HL-60/S4 treated with retinoic acid at 250 ng/mL for 4 days and 3 days (cell line): ENCODE data around the gene TOLLIP.
"Not testable (repeated sequence)": the region's sequence is repeated elsewhere in the genome, so short reads cannot be mapped to it uniquely, and the experiment has no call there.

Experiments
- in situ Hi-C: fragments of 300-500 bp; cut with MboI; formaldehyde crosslinking; loops from 2 replicates; pipeline ENCODE4 v1.7.0; 2022; ENCODE audit warnings: low sequenced_read_pairs

TOLLIP gene

DNA sequence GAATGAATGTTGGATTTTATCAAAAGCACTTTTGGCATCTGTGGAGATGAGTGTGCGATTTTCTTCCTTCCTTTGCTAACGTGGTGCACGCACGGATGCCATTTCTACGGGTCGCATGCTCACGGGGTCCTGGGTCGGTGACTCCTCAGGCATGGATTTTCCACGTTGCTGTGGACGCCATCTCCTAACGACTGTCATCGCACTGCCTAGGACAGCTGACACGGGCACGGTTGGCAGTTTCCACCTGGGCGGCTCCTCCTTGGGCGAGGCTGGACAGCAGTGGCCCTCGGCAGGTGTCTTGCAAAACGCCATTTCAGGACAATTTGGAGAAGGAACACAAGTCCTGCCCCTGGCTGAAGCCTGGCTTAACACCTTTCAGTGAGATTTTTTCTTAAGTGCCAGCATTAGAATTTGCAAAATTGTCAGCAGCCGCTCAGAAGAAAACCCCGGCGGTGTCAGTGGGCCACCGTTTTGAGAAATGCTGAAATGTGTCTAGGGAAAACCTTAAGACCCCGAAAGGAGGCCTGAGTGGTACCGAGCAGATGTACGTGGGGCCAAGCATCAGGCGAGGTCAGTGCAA is 34.7 kb upstream of the TOLLIP start:
- in situ Hi-C loops = no loop called here

DNA sequence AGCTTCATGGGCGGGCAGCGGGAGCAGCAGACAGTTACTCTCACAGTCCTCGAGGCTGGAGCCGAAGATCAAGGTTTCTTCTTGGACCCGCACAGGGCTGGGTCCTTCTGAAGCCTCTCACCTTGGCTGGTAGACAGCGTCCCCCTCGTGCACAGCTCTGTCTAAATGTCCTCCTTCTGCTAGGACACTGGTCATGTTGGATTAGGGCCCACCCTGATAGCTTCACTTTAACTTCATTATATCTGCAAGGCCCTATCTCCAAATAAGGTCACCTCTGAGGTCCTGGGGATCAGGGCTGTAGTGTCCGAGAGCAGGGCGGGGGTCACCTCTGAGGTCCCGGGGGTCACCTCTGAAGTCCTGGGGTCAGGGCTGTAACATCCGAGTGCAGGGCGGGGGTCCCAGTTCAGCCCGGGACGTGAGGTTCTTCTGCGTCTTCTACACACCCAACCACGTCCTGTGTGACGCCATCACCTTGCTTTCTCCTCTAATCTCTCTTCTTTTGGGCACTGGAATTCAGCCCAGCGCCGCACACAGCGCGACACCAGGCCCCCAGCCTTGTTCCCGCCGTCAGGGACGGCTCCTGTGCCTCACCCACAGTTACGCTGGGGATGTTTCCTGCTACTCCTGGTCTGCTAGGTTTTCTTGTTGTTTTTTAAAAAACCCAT is 34.1 kb upstream of the TOLLIP start:
- in situ Hi-C loops = no loop called here

DNA sequence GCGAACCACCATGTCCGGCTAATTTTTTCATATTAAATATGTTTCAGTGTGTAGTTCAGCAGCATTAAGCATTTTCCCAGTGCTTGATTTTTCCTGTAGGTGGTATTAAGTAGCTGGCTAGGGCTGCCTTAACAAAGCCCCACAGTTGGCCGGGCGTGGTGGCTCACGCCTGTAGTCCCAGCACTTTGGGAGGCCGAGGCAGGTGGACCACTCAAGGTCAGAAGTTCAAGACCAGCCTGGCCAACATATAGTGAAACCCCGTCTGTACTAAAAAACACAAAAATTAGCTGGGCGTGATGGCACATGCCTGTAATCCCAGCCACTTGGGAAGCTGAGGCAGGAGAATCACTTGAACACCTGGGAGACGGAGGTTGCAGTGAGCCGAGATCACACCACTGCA is 33.5 kb upstream of the TOLLIP start:
- in situ Hi-C loops = no loop called here

DNA sequence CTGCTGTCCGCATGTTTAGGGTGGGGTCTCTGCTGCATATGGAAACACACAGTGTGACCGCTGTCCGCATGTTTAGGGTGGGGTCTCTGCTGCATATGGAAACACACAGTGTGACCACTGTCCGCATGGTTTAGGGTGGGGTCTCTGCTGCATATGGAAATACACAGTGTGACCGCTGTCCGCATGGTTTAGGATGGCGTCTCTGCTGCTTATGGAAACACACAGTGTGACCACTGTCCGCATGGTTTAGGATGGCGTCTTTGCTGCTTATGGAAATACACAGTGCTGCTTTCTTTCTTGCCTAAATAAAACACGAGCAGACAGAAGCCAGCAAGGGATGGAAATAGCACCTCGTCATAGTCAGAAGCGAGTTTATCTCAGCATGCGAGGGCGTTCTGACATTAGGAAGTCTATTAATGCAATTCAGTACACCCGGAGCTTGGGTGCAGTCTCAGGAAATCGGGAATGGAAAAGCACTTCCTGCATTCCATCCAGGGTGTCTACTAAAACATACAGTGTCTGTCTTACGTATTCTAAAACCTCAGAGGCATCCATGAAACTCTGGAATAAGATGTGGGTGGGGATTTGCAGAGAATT is 32.6 kb upstream of the TOLLIP start:
- in situ Hi-C loops = no loop called here

DNA sequence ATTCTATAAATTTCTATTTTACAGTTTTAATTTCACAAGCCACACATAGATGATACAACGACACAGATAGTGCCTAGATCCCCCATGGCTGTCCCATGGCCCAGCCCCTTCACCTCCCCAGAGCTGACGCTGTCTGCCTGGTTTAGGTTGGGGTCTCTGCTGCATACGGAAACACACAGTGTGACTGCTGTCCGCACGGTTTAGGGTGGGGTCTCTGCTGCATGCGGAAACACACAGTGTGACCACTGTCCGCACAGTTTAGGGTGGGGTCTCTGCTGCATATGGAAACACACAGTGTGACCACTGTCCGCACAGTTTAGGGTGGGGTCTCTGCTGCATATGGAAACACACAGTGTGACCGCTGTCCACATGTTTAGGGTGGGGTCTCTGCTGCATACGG is 31.8 kb upstream of the TOLLIP start:
- in situ Hi-C loops = not testable (repeated sequence)

DNA sequence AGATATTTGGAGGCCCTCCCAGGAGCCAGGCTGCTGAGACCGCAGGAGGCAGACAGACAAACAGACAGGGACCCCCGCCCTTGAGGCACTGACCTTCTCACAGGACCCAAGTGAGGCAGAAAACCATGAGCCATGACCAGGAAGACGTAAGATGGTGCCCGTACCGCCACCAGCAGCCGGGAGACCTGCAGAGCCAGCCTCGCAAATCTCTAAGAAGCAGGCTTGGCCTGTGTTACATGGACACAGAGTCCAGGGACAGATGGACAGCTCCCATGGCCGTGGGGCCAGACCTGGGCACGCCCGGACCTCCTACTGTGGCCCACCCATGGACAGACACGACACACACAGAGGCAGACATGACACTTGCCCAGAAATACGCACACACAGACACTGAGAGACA is 30.7 kb upstream of the TOLLIP start:
- in situ Hi-C loops = no loop called here

DNA sequence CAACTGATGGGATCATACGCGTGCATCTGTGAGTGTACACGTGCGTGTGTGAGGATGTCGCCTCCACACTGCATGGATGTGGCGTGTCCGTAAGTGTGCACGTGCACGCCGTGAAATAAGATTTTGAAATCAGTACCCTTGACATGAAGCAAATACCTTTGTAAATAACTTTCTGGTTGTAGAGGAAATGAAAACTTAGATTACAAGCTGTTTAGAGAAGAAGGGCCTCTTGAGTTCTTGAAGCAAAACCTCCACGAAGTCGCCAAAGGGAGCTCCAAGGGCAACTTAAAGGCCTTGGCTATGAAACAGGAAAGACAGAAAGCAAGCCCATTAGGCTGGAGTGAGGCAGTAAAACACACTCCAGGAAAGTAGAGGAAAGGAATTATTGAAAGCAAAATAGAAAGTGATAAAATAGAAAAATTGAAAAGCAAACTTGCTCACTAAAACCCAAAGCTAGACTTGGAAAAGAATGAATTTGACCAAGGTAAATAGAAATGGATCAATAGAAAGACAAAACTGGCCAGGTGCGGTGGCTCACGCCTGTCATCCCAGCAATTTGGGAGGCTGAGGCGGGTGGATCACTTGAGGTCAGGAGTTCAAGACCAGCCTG is 29.7 kb upstream of the TOLLIP start:
- in situ Hi-C loops = no loop called here

DNA sequence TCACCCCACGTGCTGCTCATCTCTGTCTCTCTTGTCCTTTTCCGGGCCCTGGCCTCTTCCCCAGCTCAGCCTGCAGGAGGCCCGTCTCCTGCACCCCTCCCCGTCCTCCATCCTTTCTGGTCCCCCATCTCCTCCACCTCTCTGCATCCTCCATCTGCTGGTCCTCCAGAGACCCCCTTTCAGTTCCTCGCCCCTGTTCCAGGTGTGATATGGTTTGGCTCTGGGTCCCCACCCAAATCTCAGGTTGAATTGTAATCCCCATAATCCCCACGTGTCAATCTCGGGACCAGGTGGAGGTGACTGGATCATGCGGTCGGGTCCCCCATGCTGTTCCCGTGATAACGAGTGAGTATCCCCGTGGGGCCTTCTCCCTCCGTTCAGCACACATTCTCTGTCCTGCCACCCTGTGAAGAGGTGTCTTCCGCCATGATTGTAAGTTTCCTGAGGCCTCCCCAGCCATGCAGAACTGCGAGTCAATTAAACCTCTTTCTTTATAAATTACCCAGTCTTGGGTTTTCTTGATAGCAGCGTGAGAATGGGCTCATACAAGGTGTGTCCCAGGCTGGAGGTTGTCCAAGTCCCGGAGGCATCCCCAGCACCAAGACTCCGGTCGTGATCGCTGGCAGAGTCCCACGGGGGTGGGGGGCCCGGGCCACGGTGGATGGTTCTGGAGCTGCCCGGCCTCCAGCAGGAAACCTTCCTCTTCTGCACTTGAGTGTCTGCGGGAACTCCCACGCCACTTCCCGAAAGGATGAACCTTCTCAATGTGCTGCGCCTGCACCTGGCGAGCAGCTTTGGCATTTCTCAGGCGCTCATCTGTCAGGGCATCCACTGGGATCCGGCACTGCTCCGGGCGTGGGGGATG is 29.0 kb upstream of the TOLLIP start:
- in situ Hi-C loops = no loop called here

DNA sequence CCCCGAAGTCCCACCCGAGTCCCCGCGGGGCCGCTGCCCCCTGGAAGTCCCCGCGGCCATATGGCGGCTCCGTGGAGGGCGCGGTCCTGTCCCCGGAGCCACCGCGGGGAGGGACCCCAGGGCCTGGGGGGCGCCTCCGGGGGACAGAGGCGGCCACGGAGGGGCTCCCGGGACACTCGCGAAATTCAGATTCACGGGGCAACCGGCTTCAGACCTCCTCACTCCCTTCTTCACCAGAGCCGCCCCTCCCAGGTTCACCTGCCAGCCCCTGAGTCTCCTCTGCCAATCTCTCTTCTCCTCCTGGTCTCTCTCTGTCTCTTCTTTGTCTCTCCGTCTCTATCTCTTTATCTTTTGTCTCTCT is 28.2 kb upstream of the TOLLIP start:
- in situ Hi-C loops = no loop called here

DNA sequence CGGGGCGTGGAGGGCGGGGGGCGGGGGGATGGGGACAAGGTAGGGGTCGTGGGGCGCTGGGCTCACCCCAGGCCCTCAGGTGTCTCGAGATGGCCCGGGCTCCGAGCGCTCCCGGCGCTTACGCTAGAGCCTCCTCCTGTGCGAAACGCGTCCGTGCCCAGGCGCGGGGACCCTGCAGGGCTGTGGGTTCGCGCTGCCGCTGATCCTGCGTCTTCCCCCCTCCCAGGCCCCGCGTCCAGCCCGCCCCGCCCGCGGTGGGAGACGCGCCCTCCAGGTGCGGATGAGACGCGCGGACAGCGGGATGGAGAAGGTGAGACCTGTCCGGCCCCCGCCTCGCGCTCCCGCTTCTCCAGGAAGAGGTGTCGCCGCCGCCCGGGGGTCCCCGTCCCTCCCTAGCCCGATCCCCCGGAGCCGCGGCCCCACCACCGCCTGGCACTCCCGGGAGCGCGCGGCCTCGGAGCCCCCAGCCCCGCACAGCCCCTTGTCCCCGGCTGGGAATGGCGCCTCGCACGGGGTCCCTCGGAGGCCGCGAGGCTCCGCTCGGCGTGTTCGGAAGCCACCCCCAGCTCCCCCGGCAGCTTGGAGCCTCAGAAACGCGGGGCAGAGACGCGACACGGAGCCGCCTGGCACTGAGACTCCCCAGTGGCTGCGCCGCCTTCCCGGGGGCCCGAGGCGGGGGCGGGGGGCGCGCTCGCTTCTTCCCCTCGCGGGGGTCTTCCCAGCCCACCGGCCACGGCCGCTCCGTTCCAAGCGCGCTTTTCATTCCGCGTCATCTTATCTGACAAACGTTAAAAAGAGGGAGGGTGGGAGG is 27.6 kb upstream of the TOLLIP start:
- in situ Hi-C loops = no loop called here

DNA sequence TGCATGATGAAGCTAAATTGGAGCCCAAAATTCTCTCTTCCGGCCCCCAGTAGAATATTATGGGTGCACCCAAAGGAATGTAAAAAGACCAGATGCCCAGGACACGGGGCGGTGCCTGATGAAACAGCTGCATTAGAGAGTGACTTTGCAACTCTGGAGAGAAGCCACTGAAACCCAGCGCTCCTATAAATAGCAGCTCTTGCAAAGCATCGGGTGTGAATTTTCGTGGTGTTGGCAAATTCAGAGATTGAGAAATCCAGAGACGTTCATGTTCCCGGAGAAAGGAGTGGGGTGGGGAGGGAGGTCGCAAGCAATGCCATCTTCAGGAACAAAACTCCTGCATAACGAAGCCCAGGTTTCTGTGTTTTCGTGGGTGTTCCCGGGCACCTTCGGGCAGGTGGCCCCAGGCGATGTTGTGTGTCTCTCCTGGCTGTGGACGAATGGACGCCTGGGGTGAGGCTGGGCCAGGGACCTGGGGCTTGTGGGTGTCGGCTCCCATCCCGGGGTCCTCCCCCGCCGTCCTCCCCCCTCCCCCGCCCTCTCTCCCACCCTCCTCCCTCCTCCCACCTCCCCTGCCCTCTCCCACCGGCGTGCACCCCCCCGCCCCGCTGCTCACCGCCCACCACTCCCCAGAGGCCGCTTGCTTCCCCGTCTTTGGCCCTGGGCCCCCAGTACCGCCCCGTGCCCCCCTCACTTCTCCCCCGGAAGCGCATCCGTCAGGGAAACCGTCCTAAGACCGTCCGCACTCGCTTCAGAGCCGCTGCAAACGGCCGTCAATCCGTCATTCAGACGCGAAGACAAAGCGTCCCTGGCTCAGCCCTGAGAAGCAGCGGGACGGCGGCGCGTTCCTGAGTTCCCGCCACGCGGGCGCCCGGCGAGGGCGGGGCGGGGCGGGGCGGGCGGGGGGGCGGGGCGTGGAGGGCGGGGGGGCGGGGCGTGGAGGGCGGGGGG is 26.7 kb upstream of the TOLLIP start:
- in situ Hi-C loops = no loop called here

DNA sequence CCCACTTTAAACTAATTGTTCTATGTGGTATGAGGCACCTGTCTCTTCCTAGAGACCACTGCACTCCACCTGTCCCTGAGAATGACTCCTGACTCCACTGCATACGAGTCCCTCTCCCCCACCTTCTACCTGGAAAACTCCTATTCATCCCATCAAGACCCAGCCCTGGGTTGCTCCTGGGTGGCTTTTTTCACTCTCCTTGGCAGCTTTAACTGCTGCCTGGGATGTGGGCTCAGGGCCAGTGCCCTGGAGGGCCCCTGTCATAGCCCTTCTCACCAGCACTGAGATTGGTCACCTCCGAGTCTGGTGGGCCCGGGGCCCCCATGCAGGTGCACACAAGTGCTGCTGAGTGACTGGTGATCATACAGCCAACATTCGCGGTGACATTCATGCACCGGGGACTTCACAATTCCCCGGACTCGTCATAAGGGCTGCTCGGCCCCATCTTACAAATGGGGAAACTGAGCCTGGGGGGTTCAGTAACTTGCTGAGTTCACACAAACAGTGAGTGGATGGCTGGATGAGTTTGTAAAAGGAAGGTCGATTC is 25.9 kb upstream of the TOLLIP start:
- in situ Hi-C loops = no loop called here

DNA sequence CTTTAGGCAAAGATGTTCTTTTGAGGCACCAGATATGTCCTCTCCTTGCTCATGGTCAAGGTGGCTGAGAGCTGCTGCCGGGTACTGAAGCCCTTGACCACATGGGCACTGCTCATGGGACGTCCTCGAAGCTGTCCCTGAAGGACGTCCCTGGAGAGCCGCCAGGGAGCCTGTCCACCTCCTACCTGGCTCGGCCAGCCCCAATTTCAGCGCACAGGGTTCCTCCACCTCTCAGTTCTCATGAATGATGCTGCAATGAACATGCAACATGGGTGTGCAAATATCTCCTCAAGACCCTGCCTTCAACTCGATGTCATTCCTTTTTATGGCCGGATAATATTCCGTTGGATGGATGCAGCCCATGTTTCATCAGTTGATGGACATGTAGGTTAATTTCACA is 24.4 kb upstream of the TOLLIP start:
- in situ Hi-C loops = no loop called here

DNA sequence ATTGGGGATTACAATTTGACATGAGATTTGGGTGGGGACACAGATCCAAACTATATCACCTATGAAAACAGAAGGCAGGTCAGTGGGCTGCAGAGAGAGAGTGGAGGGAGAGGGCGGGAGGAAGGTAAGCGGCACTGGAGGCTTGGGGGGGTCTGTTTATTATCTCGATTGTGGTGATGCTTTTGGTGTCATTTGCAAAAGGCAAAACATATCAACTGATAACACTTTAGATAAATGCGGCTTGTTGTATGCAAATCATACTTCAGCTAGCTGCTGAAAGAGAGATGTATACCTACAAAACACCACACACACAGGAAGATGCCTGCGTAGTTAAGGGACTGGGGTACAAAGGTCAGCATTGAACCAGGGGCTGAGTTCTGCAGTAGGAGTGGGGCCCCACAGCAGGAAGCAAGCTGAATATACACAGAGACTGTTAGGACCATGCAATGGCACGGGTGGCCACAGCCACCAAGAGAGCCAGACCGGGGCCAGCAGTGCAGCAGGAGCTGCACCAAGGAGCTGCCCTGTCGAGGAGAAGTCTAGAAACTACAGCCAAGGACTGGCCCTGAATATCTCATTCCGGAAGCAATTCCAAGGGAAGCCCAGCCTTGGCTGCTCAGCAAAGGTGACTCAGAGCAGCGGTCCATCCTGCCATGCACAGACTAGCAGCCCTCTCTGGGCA is 23.8 kb upstream of the TOLLIP start:
- in situ Hi-C loops = no loop called here

DNA sequence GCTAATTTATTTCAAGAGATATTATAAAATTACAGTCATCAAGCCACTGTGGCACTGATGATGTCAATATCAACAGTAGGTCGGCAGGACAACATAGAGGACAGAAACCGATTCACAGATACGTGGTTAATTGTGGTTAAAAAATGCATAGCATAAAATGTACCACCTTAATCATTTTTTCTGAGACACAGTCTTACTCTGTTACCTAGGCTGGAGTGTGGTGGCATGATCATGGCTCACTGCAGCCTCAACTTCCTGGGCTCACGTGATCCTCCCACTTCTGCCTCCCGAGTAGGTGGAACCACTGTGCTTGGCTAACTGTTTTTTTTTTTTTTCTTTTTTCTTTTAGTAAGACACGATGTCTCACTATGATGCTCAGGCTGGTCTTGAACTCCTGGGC is 21.0 kb upstream of the TOLLIP start:
- in situ Hi-C loops = no loop called here

DNA sequence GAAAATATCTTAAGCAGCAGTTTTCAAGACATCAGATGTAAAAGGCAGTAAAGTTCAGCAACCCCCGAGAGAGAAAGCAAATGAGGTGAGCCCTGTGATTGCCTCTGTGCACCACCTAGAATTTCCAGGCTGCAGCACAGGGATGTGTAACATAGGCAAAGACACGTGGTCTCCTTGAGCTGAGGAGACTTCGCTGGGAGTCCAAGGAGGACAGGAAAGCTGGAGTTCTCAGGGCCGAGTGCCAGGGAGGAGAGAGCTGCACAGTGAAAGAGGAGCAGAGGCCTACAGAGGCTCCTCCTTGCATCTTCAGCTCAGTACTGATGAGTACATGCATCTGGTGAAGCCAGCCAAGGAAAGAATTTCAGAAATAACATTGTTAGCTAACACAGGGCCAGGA is 17.6 kb upstream of the TOLLIP start:
- in situ Hi-C loops = no loop called here

DNA sequence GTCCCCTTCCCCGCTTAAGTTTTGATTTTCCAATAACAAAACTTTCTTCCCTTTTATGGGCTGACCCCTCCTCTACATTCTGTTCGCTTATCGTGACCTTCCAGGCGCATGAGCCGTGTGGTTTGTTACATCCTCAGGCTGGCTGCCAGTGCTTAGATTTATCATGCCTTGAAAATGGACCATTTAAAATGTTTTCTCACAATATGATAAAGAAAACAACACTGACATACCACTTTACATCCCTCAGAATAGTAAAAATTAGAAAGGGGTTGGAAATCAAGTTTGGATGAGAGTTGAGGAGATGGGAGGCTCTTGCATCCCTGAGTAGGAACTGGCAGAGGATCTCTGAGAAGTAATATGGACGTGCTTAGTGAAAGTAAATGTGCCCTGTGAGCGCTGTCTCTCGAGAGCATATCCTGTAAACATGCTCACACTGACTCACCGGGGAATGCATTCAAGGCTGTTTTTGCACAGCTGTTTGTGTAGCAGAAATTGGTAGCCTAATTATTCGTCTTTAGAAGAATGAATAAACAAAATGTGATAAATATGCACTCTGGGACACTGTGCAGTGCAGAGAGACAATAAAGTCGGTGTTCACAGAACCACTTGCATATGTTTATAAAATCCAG is 17.1 kb upstream of the TOLLIP start:
- in situ Hi-C loops = no loop called here

DNA sequence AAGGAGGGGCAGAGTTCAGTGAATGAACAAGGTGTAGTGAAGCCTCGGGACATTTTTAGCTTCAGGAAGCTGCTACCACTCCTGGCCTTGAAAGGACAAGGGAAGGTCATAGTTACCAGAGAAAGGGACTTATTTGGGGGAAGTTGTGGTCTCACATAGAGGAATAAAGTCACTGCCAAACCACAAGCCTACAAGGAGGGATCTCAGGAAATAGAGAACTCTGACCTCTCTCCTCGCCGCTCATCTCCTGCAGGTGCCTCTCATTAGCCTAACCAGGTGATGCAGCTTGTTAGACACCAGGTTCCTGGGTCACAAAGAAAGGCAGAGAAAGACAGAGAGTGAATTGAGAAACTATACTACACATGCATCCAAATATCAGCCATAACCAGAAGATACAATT is 14.3 kb upstream of the TOLLIP start:
- in situ Hi-C loops = no loop called here
